Activated naive CD4-positive, alpha-beta T cell treated with Interleukin-2 at 50 U/mL for 16 hours (primary cell): ENCODE measurements around the gene MUC4.
A peak's percentile ranks its signal among the peaks of the same experiment; 100 is the strongest.
"Not testable (repeated sequence)": the region's sequence is repeated elsewhere in the genome, so short reads cannot be mapped to it uniquely, and the experiment has no call there.

Source experiments
- DNase-seq: peaks from one replicate; pipeline ENCODE4 v3.0.0-alpha.2; 2020

The MUC4 gene

GRCh38 chr3:195731356-195731905 lies 80.3 kb downstream of the MUC4 start:
- DNase-seq: no peak

DNA sequence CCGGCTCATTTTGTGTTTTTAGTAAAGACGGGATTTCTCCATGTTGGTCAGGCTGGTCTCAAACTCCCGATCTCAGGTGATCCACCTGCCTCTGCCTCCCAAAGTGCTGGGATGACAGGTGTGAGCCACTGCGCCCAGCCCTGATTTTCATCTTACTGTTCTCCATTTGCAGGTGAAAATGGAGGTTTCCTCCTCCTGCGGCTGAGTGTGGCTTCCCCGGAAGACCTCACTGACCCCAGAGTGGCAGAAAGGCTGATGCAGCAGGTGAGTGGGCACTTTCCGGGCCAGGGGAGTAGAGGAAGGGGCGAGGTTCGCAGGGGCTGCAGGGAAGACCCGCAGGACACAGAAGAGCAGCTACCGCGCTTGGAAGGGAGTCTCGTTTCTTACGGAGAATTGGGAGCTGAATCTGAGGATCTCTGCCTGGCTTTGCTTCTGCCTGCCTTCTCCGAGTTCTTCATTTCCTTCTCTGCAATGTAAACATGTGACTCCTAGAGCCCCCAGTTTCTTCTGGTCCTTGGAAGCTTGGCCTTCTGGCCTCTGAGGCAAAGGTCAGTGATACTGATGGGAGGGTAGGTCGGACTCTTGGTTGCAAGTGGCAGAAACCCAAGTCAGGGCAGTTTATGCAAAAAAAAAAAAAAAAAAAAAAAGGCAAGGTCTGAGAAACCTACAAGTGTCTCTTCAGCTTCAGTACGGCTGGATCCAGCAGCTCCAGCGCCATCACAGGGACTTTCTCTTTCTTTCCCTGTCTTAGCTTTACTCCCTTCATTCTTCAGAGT lies 82.1 kb downstream of the MUC4 start:
- DNase-seq: no peak

- not testable (repeated sequence) for DNase-seq
These were observed 82.9 kb downstream of the MUC4 start for GRCh38 chr3:195728789-195729188.

- DNase-seq: no peak
These were observed 84.0 kb downstream of the MUC4 start for GRCh38 chr3:195727606-195728195.

GRCh38 chr3:195725916-195726740 lies 85.6 kb downstream of the MUC4 start:
- not testable (repeated sequence) for DNase-seq

- DNase-seq: not testable (repeated sequence)
These were observed 87.4 kb downstream of the MUC4 start for GRCh38 chr3:195724363-195724762.

- DNase-seq: not testable (repeated sequence)
These were observed 88.8 kb downstream of the MUC4 start for GRCh38 chr3:195722996-195723345.

DNA sequence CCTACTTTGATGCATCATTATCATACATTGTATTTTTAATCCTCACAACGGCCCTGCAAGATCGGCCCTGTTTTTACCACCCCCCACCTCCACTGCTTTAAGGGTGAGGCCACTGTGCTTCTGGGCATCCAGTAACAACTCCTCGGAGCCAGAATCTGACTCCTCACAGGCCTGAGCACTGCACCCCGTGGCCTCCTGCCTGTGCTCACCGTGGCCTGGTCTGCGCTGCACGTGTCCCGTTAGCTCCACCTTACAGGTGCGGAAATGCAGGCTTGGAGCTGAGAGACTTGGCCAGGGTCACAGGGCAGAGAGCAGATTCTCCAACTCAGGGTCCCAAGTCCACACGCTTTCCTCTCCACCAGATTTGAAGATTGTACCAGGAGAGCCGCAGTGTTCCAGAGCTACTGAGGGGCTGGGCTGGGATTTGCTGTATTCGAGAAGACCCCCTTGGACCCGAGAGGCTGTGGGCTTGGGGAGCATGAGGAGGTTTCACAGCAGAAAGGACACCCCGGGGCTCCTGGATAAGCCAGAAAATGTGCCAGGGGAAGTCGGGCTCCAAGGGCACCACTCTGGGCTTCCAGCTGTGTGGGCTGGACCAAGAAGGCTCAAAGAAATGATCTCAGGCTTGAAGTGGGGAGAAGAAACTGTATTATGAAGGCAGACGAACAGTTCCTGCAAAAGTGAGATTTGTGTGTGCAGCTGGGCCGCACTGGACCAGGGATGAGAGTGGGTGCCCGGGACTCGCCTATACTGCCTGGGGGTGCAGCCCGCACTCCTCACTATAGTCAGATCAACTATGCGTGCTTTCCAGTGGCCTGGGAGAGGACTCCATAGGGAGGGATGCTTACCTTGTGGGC lies 89.4 kb downstream of the MUC4 start:
- DNase-seq: not testable (repeated sequence)

DNA sequence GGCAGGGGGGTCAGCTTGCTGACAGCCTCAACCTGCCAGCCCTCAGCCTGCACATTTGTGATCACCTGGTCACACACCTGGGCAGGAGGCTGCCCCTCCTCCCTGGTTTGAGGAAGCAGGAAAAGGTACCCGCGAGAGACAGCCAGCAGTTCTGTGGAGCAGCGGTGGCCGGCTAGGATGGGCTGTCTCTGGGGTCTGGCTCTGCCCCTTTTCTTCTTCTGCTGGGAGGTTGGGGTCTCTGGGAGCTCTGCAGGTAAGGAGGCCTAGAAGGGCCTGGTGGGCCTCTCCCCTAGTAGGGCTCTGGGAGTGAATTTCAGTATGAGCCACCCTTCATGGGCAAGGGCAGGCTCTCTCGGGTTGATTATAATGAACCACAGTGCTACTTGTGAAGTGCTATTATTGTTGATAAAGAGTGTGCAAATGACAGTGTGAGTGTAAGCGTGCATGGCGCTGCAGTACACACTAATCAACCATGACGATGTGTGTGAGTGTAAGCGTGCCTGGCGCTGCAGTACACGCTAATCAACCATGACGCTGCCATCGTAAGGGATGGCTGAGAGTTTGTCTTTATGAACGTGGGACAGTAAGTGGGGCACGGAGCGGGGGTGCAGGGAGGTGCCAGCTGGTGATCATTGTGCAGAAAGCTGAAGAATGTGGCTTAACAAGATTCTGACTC lies 90.8 kb downstream of the MUC4 start, which contains the start of gene MUC20:
Gene MUC20 (plus strand): TSS at position 148 of the 676 bp plus-strand sequence. CDS start 30 bp downstream, at position 178.
- not testable (repeated sequence) for DNase-seq

GRCh38 chr3:195719514-195720254 lies 92.0 kb downstream of the MUC4 start:
- not testable (repeated sequence) for DNase-seq

GRCh38 chr3:195718477-195718984 lies 93.2 kb downstream of the MUC4 start:
- DNase-seq: no peak

GRCh38 chr3:195717852-195718476 lies 93.8 kb downstream of the MUC4 start:
- no peak for DNase-seq

- DNase-seq: no peak
These were observed 94.3 kb downstream of the MUC4 start for GRCh38 chr3:195717416-195717815.

GRCh38 chr3:195715583-195716266 lies 96.0 kb downstream of the MUC4 start:
- DNase-seq: peak; percentile 36

GRCh38 chr3:195715134-195715533 lies 96.6 kb downstream of the MUC4 start:
- no peak for DNase-seq

DNA sequence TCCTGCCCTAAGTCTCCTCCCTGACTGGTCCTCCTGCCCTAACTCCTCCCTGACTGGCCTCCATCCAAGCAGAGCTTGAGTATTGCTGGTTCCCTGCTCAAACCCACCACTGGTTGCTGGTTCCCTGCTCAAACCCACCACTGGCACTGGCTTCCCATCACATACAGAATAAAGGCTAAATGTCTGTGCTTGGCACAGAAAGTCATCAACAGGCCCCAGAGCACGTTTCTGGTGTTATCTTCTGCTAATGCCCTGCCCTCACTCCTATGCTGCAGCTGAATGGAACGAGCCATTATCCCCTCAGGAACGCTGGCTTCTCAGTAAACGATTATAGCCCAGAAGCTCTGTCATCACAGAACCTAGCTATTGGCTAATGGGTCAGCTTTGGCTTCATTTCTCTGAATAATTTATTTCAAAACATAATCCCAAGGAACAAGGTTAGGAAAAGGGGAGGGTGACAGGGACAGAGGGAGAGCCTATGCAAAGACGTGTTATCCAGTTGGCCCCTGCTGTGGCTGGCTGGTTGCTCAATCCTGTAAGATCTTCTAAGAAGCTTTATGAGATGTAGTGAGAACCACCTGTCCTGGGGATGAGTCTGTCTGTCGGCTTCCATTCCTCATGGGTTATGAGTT lies 97.2 kb downstream of the MUC4 start:
- no peak for DNase-seq

DNA sequence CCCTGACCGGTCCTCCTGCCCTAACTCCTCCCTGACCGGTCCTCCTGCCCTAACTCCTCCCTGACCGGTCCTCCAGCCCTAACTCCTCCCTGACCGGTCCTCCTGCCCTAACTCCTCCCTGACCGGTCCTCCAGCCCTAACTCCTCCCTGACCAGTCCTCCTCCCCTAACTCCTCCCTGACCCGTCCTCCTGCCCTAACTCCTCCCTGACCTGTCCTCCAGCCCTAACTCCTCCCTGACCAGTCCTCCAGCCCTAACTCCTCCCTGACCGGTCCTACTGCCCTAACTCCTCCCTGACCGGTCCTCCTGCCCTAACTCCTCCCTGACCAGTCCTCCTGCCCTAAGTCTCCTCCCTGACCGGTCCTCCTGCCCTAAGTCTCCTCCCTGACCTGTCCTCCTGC lies 98.6 kb downstream of the MUC4 start:
- not testable (repeated sequence) for DNase-seq

- DNase-seq: not testable (repeated sequence)
These were observed 99.2 kb downstream of the MUC4 start for GRCh38 chr3:195712535-195712910.
